HG03571 (cell line): ENCODE results near the gene EHMT2.

ENCODE experiments used
- ATAC-seq: cut with Tn5 transposase; IDR thresholded peaks from one replicate; pipeline ENCODE4 v1.9.1; 2021; ENCODE audit not compliant: unreplicated experiment

Gene EHMT2

DNA sequence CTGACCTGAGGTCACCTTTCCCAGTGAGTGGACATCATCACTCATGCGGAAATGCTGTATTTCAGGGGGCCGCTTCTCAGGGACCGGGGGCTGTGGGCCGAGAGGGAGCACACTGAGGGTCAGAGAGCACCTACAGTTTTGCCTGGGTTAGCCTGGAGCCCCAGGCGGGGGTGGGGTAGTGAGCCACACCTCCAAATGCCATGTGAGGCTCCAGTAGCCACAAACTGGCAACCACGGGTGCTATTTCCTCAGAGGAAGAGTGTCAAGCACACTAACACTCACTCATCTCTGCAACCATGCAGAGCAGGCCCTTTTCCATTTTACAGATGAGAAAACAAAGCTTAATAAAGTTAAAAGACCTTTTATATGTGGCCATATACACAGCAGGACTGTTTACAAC, 4.7 kb downstream of the EHMT2 start:
- ATAC-seq, result no peak

DNA sequence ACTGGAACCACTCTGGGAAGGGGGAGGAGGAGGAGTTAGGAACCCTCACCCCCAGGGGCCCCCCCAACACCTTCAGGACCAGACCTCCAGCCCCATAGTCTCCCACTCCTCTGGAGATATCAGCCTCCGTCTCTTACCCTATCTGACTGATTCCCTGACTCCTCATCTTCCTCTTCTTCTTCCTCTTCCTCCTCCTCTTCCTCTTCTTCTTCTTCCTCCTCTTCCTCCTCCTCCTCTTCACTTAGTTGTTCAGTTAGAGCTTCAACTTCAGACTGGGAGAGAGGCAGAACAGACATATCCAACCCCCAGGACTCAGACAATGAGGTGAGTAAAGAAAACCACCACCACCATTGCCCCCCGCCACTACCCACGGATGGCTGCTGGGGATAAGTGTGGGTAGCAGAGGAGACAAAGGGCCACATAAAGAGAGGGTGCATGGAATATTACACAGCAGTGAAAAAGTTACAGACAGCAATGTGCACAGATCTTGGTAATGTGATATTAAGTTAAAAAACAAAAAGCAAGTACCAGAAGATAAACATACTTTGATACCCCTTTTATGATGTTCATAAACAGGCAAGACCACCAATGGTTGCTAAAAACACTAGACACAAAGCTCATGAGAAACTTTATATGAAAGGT, 8.0 kb downstream of the EHMT2 start:
- ATAC-seq, result no peak

DNA sequence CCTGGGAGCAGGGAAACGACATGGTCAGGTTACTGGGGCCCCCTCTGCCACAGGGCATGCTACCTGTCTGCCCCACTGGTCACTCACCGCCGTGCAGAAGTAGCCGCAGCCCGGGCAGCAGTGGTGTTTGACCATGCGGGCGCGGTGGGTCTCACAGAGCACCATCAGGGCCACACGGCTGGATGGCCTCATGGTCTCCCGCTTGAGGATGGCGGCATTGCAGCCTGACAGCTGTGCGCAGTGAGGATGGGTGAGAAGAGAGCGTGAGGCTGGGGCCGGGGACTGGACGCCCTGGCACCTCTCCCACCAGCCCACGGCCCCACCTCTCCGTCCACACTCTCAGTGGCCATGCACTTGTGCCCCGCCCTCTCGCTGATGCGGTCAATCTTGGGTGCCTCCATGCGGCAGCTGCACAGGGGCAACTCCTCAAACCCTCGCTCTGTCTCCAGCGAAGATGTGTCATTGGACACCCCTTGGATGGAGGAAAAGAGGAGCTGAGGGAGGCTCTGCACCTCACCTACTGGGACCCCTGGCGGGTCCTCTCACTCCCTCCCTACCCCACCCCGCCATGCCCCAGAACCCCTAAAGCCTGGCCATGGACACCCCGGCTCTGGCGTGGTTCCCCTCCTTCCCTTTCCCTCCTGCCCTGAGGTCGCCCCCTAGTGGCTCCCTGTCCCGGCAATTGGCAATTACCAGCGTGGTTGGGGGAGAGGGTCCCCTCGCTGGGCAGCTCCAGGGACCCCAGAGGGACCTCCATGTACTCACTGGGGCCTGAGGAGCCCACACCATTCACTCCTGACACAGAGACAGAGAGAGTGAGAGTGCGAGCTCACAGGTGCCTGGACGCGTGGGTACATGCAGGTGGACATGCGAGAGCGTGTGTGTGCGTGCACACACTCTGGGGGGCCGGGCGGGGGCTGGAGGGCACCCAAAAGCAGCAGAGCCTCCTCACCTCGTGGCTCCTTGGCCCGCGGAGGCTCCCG, 8.9 kb downstream of the EHMT2 start:
- no peak for ATAC-seq

DNA sequence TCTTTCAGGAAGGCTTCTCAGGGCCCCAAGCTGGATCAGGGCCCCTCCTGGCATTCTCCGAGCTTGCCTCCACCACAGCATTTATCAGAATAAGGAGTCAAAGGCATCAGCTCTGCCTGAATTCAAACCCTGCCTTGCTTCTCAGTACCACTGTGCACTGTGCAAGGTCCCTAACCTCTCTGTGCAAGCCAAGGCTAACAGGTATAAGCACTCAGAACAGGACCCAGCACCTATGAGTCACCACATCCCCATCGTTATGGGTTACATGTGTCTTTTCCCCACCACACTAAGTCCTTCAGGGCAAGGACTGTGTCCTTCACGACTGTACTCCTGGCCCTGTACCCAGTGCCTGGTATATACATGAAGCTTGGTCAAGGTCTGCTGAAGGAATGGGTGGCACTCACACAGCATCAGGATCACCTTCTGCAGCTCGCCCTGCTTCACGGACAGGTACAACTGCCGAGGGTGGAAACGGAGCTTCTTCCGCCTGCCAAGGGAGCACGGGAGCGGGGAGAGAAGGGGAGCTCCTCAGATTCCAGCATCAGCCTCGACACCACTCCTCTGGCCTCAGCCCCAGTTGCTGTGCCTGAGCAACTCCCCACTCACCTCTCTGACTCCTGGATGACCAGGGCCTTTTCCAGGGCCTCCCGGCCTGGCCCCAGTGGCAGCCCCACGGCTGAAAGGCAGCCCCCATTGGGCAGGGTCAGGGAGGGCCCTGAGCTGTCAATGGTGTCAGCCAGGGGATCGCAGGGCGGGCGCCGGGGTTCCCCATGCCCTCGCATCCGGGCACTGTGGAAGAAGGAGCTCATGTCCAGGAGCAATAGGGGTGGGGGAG, 10.1 kb downstream of the EHMT2 start:
- no peak for ATAC-seq

DNA sequence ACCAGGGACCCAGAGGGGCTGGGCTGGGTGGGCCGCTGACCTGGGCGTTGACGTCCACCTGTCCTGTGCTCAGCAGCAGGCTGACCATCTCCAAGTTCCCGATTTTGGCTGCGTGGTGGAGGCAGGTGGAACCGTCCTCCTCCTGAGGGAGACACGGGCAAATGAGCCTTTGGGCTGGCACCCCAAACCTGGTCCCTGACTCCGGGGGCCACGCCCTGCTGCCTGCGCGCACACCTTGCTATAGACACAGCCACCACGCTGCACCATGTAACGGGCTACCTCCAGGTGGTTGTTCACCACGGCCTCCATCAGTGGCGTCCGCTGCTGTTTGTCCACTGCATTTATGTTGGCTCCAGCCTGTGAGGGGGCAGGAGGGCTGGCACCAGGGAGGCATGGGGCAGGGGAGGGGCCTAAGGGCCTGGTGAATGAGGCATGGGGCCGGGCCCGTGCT, 10.9 kb downstream of the EHMT2 start:
- ATAC-seq, result no peak

DNA sequence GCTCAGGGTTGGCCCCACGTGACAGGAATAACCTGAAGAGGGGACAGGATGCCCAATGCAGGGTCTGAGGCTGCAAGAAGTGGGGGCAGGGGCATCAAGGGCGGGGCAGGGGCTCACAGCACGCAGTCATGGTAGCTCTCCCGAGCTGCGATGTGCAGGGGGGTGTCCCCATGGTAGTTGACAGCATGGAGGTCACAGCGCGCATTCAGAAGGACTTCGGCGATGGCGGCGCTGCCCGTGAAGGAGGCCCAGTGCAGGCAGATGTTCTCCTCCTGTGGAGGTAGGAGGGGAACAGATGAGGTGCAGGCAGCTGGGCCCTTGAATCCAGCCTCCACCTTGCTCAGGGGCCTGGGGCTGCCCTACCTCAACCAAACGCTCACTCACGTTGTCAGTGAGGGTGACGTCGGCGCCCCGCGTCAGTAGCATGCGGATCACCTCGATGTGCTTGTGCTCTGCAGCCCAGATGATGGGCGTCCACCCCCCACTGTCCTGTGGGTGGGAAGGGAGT, 12.9 kb downstream of the EHMT2 start:
- no peak for ATAC-seq

DNA sequence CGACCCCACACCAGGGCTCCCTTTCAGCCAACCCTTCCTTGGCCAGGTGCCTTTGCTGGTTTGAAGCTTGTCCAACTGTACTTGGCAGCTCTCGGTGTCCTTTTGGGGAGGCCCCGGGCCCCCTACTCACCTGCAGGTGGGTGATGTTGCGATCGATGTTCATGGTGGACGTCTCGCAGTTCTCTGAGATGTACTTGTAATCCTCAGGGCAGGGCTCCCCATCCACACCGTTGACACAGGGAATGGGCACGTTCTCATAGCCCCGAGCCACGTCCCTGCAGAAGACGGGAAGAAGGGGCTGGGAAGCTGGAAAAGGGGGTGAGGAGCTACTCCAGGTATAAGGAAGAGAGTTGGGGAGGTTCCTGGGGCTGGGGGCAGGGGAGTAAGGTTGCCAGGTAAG, 13.8 kb downstream of the EHMT2 start:
- ATAC-seq, result no peak

DNA sequence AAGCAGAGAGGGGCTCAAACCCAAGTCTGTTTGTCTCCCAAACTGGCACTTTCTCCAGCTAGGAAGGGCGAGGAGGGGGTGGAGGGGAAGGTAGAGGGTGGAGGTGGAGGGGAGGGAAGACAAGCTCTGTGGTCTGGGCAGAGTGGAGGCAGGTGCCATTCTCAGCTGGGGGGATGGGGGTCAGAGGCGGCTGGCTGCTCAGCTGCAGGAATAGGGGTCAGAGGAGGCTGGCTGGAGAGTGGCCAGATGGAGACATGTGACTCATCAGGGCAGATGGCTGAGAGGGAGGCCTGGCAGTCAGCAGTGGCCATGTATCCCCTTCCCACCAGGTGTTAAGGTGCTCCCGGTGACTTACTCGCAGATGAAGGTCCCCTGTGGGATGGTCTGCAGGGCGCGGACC, 15.2 kb downstream of the EHMT2 start:
- ATAC-seq, result no peak

DNA sequence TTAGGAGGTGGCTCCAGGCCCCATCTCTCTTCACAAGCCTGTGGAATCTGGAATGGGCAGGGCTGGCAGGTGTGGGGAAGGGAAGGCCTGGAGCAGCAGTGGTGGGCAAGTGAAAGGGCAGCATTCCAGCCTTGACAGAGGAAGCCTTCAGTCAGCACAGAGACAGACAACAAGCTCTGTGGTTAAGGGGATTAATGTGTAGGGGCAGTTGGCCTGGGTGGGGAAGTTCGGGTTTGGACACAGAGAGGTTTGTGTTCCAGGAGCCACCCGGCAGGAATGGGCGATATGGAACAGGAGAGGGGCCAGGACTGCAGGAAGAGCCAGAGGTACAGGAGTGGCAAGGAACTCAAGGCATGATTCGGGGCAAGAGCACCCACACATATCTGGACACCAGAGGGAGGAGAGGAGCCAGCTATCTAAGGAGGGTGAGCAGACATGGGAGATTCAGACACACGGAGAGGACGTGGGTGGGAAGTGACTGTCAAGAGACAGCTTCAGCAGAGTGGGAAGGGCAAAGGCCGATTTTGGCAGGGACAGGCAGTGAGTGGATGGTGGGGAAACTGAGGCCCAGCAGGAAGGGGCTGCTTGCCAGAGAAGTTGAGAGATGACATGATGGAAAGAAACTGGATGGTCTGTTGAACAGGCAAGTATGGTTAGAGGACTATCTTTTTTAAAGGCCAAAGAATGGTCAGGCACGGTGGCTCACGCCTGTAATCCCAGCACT, 16.2 kb downstream of the EHMT2 start:
- ATAC-seq, result no peak

DNA sequence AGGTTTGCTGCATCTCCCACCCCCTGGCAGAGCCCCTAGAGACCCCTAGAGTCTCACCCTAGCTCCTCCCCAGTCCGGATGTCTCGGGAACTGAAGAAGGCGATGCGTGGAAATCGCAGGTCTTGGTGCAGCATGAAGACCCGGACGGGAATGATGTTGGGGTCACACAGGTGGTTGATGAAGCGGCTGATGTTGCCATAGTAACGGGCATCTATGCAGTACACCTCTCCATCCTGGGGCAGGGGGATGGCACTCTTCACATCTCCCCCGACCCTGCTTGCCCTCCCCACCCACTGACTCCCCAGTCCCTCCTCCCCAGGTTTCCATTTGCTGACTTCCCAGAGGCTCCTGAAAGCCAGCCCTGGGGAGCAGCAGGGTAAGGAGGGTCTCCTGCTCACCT, 16.9 kb downstream of the EHMT2 start:
- no peak for ATAC-seq

DNA sequence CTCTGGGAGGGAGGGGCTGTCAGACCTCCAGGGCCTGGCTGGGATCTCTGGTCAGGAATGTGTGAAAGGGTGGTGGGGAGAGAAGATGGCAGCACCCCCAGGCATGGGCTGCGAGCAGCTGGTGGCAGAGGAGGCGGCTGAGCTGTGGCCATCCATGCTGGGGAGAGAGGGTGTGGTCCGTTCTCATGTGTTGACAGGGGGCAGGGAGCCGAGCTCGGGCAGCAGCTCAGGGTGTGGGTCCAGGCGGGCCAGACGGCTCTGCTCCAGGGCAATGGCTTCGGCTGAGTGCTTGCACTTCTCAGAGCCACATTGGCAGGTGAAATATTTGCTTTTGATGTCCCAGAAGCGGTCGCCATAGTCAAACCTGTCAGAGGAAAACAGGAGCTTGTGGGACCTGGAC, 17.6 kb downstream of the EHMT2 start:
- ATAC-seq, result no peak

DNA sequence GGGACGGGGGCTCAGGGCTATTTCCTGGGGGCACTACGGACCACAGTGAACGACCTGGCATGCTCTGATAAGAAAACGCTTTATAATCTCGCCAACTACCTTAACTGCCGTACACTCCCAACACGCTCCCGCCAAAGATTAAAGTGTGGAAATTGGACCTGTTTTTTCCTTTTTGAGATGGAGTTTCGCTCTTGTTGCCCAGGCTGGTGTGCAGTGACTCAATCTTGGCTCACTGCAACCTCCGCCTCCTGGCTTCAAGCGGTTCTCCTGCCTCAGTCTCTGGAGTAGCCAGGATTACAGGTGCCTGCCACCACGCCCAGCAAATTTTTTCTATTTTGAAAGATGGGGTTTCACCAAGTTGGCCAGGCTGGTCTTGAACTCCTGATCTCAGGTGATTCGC, 18.4 kb downstream of the EHMT2 start:
- ATAC-seq, result no peak

DNA sequence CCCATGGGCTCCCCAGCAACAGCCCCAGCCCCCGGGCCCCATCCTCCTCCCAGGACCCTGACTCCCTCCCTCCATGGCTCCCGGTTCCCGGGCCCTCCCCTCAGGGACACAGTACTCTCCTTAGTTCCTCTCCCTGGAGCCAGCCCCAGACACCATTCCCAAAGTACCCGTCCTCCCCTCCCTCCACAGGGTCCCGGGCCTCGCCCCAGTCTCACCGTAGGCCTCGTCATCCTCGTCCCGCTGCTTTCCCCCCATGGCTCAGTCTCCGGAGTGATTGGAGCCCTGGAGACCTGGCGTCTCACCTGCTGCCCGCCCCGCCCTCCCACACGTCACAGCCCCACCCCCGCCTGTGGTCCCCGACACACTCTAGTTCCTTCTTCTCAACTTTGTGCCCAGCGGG, 18.8 kb downstream of the EHMT2 start, which contains the start of gene SLC44A4:
Gene SLC44A4, minus strand, starts transcription at position 272 of the 400 bp plus-strand sequence. Its CDS starts 17 bp downstream, at position 255.
- no peak for ATAC-seq

DNA sequence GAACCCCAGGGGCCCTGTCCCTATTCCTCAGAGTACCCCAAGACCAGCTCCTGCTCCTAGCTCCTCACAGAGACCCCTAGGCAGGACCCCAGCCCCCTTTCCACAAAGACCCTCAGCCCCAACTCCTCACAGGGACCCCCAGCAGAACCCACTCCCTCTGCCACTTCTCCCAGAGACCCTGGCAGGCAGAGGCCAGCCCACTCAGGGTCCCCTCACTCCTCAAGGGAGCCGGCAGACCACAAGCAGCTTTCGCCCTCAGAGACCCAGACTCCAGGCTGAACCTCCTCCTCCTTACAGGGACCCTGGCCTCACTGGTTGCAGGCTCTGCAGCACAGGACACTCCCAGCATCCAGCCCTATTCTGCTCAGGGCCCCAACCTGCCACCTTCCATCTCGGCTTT, 19.3 kb downstream of the EHMT2 start:
- no peak for ATAC-seq

DNA sequence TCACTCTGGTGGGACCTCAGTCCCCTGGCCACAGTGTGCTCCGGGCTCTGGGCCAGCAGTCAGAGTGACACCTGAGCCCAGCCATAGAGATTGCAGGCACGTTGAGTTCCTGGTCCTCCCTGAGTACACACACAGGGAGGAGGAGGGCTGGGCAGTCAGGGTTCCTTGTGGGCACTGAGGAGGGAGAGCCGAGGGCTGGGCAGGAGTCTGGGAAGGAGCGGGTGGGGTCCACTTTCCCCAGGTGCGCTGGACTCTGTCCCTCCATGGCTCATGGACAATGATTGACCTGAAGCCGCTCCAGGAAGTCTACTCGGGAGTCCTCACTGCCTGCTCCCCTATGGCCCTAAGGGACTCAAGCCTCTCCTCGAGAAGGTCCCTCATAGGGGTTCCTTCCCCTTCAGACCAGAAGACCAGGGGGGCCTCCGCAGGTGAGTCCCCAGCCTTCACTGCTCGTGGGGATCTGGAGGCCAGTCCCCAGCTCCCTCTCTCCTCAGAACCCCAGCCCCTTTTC, 19.8 kb downstream of the EHMT2 start:
- ATAC-seq, result no peak

DNA sequence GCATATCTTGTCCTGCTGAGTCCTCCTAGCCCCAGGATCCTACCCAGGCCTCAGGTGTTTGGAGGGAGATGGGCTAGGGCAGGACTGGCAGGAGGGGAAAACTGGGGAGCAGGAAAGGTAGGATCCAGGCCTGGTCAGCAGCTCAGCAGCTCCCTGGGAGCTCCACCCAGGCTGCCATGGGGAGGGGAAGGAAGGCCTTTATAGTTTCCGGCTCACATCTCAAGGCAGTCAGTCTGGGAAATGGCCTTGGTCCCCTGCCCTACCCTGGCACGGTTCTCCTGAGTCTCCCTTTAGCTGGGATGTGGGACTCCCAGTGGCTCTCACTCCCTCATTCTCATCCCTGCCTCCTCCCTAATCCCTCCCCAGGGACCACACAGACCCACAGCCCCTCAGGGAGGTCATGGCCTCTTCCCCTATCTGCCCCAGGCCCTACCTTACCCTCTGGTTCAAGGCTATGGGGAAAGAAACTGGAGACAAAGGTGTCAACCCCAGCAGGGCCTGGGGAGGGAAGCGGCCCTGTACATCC, 20.3 kb downstream of the EHMT2 start:
- ATAC-seq, result no peak

DNA sequence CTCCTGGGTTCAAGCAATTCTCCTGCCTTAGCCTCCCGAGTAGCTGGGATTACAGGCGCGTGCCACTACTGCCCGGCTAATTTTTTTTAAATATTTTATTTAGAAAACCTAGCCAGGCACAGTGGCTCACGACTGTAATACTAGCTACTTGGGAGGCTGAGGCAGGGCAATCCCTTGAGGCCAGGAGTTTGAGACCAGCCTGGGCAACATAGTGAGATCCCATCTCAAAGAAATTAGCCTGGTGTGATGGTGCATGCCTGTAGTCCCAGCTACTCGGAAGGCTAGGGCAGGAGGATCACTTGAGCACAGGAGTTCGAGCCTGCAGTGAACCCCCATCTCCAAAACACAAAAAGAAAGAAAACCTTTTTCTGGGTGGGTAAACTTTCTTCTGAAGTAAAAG, 21.1 kb downstream of the EHMT2 start:
- ATAC-seq, result no peak

DNA sequence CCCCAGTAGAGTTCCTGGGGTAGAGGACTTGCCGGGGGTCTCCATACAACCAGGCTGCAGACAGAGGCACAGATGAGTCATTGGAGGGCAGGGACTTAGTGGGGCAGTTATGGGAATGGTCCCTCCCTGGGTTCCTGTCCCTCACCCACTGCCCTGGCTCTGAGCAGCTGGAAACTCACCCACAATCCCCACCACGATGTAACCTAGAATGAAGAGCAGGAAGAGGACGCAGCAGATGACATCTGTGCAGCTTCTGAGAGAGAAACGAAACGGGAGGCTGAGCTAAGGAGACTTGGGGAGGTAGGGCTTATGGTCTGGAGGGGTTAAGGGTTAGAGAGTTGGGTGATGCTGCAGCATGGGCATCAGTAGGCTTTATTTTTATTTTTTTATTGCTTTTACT, 21.6 kb downstream of the EHMT2 start:
- no peak for ATAC-seq

DNA sequence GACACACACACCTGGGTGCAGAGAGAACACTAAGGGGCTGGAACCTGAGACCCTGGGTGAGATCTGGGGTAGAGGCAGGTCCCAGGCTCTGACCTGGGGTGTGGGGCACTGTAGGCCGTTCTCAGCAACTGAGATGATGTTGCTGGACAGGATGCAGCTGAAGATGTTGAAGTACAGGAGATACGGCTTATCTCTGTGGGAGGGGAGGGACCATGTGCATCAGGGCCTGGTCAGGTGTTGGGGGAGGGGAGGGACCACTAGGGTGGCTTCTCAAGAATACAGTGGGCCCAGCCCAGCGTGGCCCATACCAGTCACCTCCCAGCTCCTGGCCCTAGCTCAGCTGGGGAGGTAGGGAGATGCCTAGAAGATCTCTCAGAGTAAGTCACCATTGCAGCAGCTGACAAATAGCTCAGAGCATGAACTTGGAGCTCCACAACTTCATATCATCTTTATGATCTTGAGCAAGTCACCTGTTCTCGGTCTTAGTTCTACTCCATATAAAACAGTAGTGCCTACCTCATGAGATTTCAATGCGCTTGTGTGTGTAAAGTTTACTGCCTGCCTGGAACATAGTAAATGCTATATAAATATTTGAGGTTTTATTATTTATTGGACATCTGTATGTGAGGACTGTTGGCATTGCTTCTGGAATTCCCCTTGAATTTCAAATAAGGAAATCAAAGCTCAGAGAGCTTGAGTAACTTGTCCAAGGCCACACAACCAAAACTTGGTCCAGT, 22.5 kb downstream of the EHMT2 start:
- ATAC-seq, result no peak
